ENCODE results near the gene MRPL50.

GRCh38 chr9:101419863-101420262 lies 21.4 kb upstream of the MRPL50 start:
- no peak for TF ChIP-seq RAD21 (IDR thresholded peaks at IDR 0.05; ENCODE audit: low read depth)
- no peak for TF ChIP-seq EP300 (IDR thresholded peaks at IDR 0.05; ENCODE audit: borderline replicate concordance)
- TF ChIP-seq REST (IDR thresholded peaks at IDR 0.05; ENCODE audit: low read depth) = no peak
- TF ChIP-seq USF1 (IDR thresholded peaks at IDR 0.05) = no peak
- no peak for TF ChIP-seq FOXM1 (IDR thresholded peaks at IDR 0.05; ENCODE audit: borderline replicate concordance, low read depth)
- no peak for TF ChIP-seq YY1 (IDR thresholded peaks at IDR 0.05; ENCODE audit: low read depth)
- no peak for TF ChIP-seq TAF1 (IDR thresholded peaks at IDR 0.05; ENCODE audit: low read depth)
- TF ChIP-seq, protein P1, sequence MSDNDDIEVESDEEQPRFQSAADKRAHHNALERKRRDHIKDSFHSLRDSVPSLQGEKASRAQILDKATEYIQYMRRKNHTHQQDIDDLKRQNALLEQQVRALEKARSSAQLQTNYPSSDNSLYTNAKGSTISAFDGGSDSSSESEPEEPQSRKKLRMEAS (IDR thresholded peaks at IDR 0.05) = no peak
- TF ChIP-seq CREB1 (IDR thresholded peaks at IDR 0.05; ENCODE audit: low read depth) = no peak
- no peak for TF ChIP-seq EGR1 (IDR thresholded peaks at IDR 0.05)
- no peak for TF ChIP-seq TEAD4 (IDR thresholded peaks at IDR 0.05)
- no peak for TF ChIP-seq NFIC (IDR thresholded peaks at IDR 0.05)
- TF ChIP-seq ZBTB7A (IDR thresholded peaks at IDR 0.05; ENCODE audit: low read depth) = no peak
- no peak for TF ChIP-seq TCF12 (IDR thresholded peaks at IDR 0.05; ENCODE audit: low read depth)
